K562 (cell line): ENCODE results near the gene CEND1. TPM values are rescaled to one million over a fixed set of nuclear protein-coding genes. Genes with fewer than 3 reads are reported as not detected.

Experiments
- CBX3 ChIP-seq, 2 experiments: IDR thresholded peaks; 1 replicate in 1 of 2; 2 replicates in 1 of 2; pipeline ENCODE4 v1.6.1; 2012; ENCODE audit warnings: inconsistent platforms in 2 of 2, low read length in 2 of 2, borderline replicate concordance in 1 of 2, control low read depth in 1 of 2
- EGR1 ChIP-seq: fragments of 450-650 bp; conservative IDR thresholded peaks from 2 replicates; pipeline ENCODE4 v1.6.1; 2017; ENCODE audit warnings: mild to moderate bottlenecking
- EP300 ChIP-seq: IDR thresholded peaks from 2 replicates; pipeline ENCODE4 v1.6.1; 2012; ENCODE audit warnings: low read length, improper control_type of control experiment
- KLF10 ChIP-seq: fragments of 250-450 bp; sonication (Bioruptor Pico); IDR thresholded peaks from 2 replicates; pipeline ENCODE4 v1.6.1; 2021; ENCODE audit warnings: matching md5 sums
- NFATC3 ChIP-seq: fragments of 450-650 bp; IDR thresholded peaks from 2 replicates; pipeline ENCODE4 v1.6.1; 2017; ENCODE audit warnings: mild to moderate bottlenecking
- POLR2G ChIP-seq: fragments of 200-400 bp; formaldehyde crosslinking; IDR thresholded peaks from 2 replicates; pipeline ENCODE4 v1.6.1; 2017; ENCODE audit warnings: low read depth, mild to moderate bottlenecking, antibody characterized with exemption, low read length, moderate library complexity
- PPARD ChIP-seq: fragments of 250-450 bp; sonication (Bioruptor Pico); IDR thresholded peaks from 2 replicates; pipeline ENCODE4 v1.8.0; 2022; ENCODE audit warnings: inconsistent platforms, mild to moderate bottlenecking, moderate library complexity
- SAP30 ChIP-seq: fragments of 200-600 bp; sonication (generic); IDR thresholded peaks from 2 replicates; pipeline ENCODE4 v1.6.1; 2012; ENCODE audit warnings: borderline replicate concordance, low read depth, mild to moderate bottlenecking, moderate library complexity, low read length, control low read depth, inconsistent platforms; ENCODE audit not compliant: insufficient read depth, poor library complexity, severe bottlenecking
- XRCC3 ChIP-seq: fragments of 450-650 bp; IDR thresholded peaks from 2 replicates; pipeline ENCODE4 v1.6.1; 2017; ENCODE audit warnings: mild to moderate bottlenecking, moderate library complexity
- ZNF134 ChIP-seq: fragments of 250-450 bp; sonication (Bioruptor Pico); conservative IDR thresholded peaks from 2 replicates; pipeline ENCODE4 v1.4.0; 2020
- ZNF282 ChIP-seq: sonication (generic); formaldehyde crosslinking; IDR thresholded peaks from 2 replicates; pipeline ENCODE4 v1.8.1; 2023; ENCODE audit warnings: missing genetic modification reagents
- ZNF644 ChIP-seq: fragments of 200-800 bp; sonication (Bioruptor generic); IDR thresholded peaks from 2 replicates; pipeline ENCODE4 v1.6.1; 2016; ENCODE audit warnings: low read depth, missing genetic modification characterization, missing compliant biosample characterization
- polyA plus RNA-seq, 8 experiments: library from polyadenylated mRNA; depleted of rRNA in 4 of 8; stranded (reverse) in 5 of 8; unstranded in 3 of 8; fragments of >200 nt; fragmentation: Nextera tagmentation in 2 of 8; fragmentation: Illumina TruSeq in 1 of 8; extraction: Ambion mirVana in 2 of 8; extraction: Trizol in 1 of 8; gene quantifications; 2 replicates each; pipeline versions ENCODE4 v1.2.1 to v1.2.3, GENCODE V29; 2011 to 2014; ENCODE audit warnings: inconsistent platforms in 1 of 8, missing spikeins in 1 of 8
- total RNA-seq, 7 experiments: library from RNA; depleted of rRNA in 6 of 7; stranded (reverse); fragments of >200 nt in 6 of 7; fragmentation: Illumina TruSeq in 2 of 7; extraction: Trizol in 2 of 7; gene quantifications; 2 replicates each; pipeline versions ENCODE4 v1.2.1 to v1.2.3, GENCODE V29; 2011 to 2021; ENCODE audit warnings: low replicate concordance in 1 of 7
- TF ChIP-seq, protein P1 (sequence below): fragments of 250-450 bp; sonication (Bioruptor Pico); IDR thresholded peaks from 2 replicates; pipeline ENCODE4 v1.5.1; 2021; ENCODE audit warnings: mild to moderate bottlenecking
- TF ChIP-seq, protein P2 (sequence below): sonication (generic); formaldehyde crosslinking; IDR thresholded peaks from 2 replicates; pipeline ENCODE4 v1.8.0; 2022; ENCODE audit warnings: missing genetic modification reagents, mild to moderate bottlenecking, borderline replicate concordance
- TF ChIP-seq, protein P3 (sequence below): fragments of 250-450 bp; sonication (Bioruptor Pico); IDR thresholded peaks from 2 replicates; pipeline ENCODE4 v1.8.0; 2021; ENCODE audit warnings: moderate library complexity, mild to moderate bottlenecking, inconsistent platforms
- TF ChIP-seq, protein P4 (sequence below): conservative IDR thresholded peaks from 2 replicates; pipeline ENCODE4 v1.6.1; 2011; ENCODE audit warnings: low read depth, mild to moderate bottlenecking, low read length; ENCODE audit not compliant: control insufficient read depth
- TF ChIP-seq, protein P5 (sequence below), 2 experiments: fragments of 250-450 bp in 1 of 2; fragments of 450-650 bp in 1 of 2; sonication (Bioruptor Pico) in 1 of 2; IDR thresholded peaks; 2 replicates each; pipeline versions ENCODE4 v1.6.1 to v1.8.0; 2016 to 2021; ENCODE audit warnings: mild to moderate bottlenecking in 2 of 2, moderate library complexity in 2 of 2, missing compliant biosample characterization in 1 of 2, missing genetic modification characterization in 1 of 2

The CEND1 gene
- total and polyA plus RNA-seq, 9 of the 15 experiments (the other 6 are each of a cell fraction or from before 2014, with no cell fraction given): 0.13 to 0.18 (median 0.16) TPM; not detected in 6

DNA sequence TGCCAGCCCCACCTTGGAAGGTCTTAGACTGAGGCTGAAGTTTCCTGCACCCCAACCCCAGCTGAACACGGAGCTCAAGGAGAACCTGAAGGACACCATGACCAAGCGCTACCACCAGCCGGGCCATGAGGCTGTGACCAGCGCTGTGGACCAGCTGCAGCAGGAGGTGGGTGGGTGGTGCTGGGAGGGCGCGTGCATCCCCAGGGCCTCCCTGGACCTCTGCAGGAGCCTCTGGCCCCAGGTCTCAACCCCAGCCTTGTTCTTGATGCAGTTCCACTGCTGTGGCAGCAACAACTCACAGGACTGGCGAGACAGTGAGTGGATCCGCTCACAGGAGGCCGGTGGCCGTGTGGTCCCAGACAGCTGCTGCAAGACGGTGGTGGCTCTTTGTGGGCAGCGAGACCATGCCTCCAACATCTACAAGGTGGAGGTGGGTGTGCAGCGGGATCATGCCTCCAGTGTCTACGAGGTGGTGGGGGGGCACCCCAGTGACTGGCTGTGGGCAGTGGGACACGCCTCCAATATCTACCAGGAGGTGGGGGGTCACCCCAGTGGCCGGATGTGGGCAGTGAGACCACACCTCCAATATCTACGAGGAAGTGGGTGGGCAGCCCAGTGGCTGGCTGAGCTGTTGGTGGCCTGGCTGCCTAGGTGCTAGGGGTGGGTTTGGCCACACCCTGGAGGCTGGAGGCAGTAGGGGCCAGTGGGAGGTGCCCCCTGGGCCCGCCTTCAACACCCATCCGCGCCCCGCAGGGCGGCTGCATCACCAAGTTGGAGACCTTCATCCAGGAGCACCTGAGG, 47.5 kb upstream of the CEND1 start (continued):
- TF ChIP-seq CBX3 (IDR thresholded peaks at IDR 0.05; ENCODE audit: borderline replicate concordance in 1 of 2, low read length in 2 of 2): no peak
- TF ChIP-seq, protein P1, sequence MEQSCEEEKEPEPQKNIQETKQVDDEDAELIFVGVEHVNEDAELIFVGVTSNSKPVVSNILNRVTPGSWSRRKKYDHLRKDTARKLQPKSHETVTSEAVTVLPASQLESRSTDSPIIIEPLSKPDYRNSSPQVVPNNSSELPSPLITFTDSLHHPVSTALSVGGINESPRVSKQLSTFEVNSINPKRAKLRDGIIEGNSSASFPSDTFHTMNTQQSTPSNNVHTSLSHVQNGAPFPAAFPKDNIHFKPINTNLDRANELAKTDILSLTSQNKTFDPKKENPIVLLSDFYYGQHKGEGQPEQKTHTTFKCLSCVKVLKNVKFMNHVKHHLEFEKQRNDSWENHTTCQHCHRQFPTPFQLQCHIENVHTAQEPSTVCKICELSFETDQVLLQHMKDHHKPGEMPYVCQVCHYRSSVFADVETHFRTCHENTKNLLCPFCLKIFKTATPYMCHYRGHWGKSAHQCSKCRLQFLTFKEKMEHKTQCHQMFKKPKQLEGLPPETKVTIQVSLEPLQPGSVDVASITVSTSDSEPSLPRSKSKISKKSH: no peak
- TF ChIP-seq PPARD (CRISPR knock-in tag): no peak
- no peak for TF ChIP-seq ZNF644 (tag)
- TF ChIP-seq POLR2G: peak; percentile 78
- TF ChIP-seq, protein P2, sequence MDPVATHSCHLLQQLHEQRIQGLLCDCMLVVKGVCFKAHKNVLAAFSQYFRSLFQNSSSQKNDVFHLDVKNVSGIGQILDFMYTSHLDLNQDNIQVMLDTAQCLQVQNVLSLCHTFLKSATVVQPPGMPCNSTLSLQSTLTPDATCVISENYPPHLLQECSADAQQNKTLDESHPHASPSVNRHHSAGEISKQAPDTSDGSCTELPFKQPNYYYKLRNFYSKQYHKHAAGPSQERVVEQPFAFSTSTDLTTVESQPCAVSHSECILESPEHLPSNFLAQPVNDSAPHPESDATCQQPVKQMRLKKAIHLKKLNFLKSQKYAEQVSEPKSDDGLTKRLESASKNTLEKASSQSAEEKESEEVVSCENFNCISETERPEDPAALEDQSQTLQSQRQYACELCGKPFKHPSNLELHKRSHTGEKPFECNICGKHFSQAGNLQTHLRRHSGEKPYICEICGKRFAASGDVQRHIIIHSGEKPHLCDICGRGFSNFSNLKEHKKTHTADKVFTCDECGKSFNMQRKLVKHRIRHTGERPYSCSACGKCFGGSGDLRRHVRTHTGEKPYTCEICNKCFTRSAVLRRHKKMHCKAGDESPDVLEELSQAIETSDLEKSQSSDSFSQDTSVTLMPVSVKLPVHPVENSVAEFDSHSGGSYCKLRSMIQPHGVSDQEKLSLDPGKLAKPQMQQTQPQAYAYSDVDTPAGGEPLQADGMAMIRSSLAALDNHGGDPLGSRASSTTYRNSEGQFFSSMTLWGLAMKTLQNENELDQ (CRISPR knock-in tag): no peak
- TF ChIP-seq EGR1: no peak
- no peak for TF ChIP-seq ZNF134 (CRISPR knock-in tag)
- TF ChIP-seq SAP30: no peak
- no peak for TF ChIP-seq XRCC3
- no peak for TF ChIP-seq EP300
- TF ChIP-seq ZNF282 (CRISPR knock-in tag): no peak
- no peak for TF ChIP-seq NFATC3
- TF ChIP-seq KLF10: no peak
- TF ChIP-seq, protein P3, sequence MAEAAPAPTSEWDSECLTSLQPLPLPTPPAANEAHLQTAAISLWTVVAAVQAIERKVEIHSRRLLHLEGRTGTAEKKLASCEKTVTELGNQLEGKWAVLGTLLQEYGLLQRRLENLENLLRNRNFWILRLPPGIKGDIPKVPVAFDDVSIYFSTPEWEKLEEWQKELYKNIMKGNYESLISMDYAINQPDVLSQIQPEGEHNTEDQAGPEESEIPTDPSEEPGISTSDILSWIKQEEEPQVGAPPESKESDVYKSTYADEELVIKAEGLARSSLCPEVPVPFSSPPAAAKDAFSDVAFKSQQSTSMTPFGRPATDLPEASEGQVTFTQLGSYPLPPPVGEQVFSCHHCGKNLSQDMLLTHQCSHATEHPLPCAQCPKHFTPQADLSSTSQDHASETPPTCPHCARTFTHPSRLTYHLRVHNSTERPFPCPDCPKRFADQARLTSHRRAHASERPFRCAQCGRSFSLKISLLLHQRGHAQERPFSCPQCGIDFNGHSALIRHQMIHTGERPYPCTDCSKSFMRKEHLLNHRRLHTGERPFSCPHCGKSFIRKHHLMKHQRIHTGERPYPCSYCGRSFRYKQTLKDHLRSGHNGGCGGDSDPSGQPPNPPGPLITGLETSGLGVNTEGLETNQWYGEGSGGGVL (CRISPR knock-in tag): no peak
- TF ChIP-seq, protein P4, sequence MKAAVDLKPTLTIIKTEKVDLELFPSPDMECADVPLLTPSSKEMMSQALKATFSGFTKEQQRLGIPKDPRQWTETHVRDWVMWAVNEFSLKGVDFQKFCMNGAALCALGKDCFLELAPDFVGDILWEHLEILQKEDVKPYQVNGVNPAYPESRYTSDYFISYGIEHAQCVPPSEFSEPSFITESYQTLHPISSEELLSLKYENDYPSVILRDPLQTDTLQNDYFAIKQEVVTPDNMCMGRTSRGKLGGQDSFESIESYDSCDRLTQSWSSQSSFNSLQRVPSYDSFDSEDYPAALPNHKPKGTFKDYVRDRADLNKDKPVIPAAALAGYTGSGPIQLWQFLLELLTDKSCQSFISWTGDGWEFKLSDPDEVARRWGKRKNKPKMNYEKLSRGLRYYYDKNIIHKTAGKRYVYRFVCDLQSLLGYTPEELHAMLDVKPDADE: no peak; the same call in 1 of the 2 replicates
- TF ChIP-seq, protein P5, sequence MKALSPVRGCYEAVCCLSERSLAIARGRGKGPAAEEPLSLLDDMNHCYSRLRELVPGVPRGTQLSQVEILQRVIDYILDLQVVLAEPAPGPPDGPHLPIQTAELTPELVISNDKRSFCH (CRISPR knock-in tag; IDR thresholded peaks at IDR 0.05): no peak
- TF ChIP-seq, protein P5 (tag; IDR thresholded peaks at IDR 0.05): no peak
